Measurements from ENCODE around the gene TRRAP. TPM values are rescaled to one million over a fixed set of nuclear protein-coding genes. Genes with fewer than 3 reads are reported as not detected.

The TRRAP gene
- total RNA-seq, 1 donor, result 20.3 TPM

- DNase-seq (ENCODE audit: low read depth), result no peak
- TF ChIP-seq CTCF (IDR thresholded peaks at IDR 0.05; ENCODE audit: insufficient read depth, low read depth, low read length), result no peak
- no peak overlapping the region for H3K4me3 ChIP-seq (ENCODE audit: low read depth, low read length)
Measured at GRCh38 chr7:99019523-99020412, 141.4 kb downstream of the TRRAP start.

GRCh38 chr7:99020413-99020715 lies 142.0 kb downstream of the TRRAP start:
- no peak for DNase-seq (ENCODE audit: low read depth)

GRCh38 chr7:99021941-99022560 lies 143.7 kb downstream of the TRRAP start:
- DNase-seq (ENCODE audit: low read depth), result no peak
- no peak for TF ChIP-seq CTCF (IDR thresholded peaks at IDR 0.05; ENCODE audit: insufficient read depth, low read depth, low read length)
- no peak overlapping the region for H3K4me3 ChIP-seq (ENCODE audit: low read depth, low read length)

More at GRCh38 chr7:99020413-99020715, 142.0 kb downstream of the TRRAP start:
- H3K4me3 ChIP-seq (ENCODE audit: low read depth, low read length), result no peak overlapping the region
- TF ChIP-seq CTCF (IDR thresholded peaks at IDR 0.05; ENCODE audit: insufficient read depth, low read depth, low read length), result no peak

- no peak for TF ChIP-seq CTCF (IDR thresholded peaks at IDR 0.05; ENCODE audit: insufficient read depth, low read depth, low read length)
- no peak overlapping the region for H3K4me3 ChIP-seq (ENCODE audit: low read depth, low read length)
- DNase-seq (ENCODE audit: low read depth), result peak; percentile 74
Measured at GRCh38 chr7:99024066-99024465, 145.7 kb downstream of the TRRAP start.

GRCh38 chr7:99027241-99027640 lies 148.9 kb downstream of the TRRAP start:
- no peak overlapping the region for H3K4me3 ChIP-seq (ENCODE audit: low read depth, low read length)
- peak; percentile 68 for DNase-seq (ENCODE audit: low read depth)
- no peak for TF ChIP-seq CTCF (IDR thresholded peaks at IDR 0.05; ENCODE audit: insufficient read depth, low read depth, low read length)

GRCh38 chr7:99027841-99028240 lies 149.5 kb downstream of the TRRAP start:
- DNase-seq (ENCODE audit: low read depth), result no peak
- TF ChIP-seq CTCF (IDR thresholded peaks at IDR 0.05; ENCODE audit: insufficient read depth, low read depth, low read length), result no peak
- H3K4me3 ChIP-seq (ENCODE audit: low read depth, low read length), result no peak overlapping the region

All from fibroblast of villous mesenchyme (primary cell).